HepG2 (cell line): Measurements from ENCODE around the gene SLC39A2. TPM values are rescaled to one million over a fixed set of nuclear protein-coding genes. Genes with fewer than 3 reads are reported as not detected.

Experiments used
- PTBP1 ChIP-seq: fragments of 200-400 bp; formaldehyde crosslinking; IDR thresholded peaks from 2 replicates; pipeline ENCODE4 v1.6.1; 2018; ENCODE audit warnings: low read length, low read depth; ENCODE audit not compliant: poor library complexity, severe bottlenecking
- SP2 ChIP-seq: sonication (generic); formaldehyde crosslinking; IDR thresholded peaks from 2 replicates; pipeline ENCODE4 v1.5.1; 2020; ENCODE audit warnings: mild to moderate bottlenecking, missing genetic modification reagents
- TBX2 ChIP-seq: sonication (generic); formaldehyde crosslinking; IDR thresholded peaks from 2 replicates; pipeline ENCODE4 v1.5.0; 2020; ENCODE audit warnings: missing genetic modification reagents, mild to moderate bottlenecking, borderline replicate concordance
- ZNF101 ChIP-seq: sonication (generic); formaldehyde crosslinking; IDR thresholded peaks from 2 replicates; pipeline ENCODE4 v1.4.0; 2020; ENCODE audit warnings: mild to moderate bottlenecking, low read depth, missing genetic modification reagents, borderline replicate concordance
- ZNF7 ChIP-seq: IDR thresholded peaks from 2 replicates; pipeline ENCODE4 v1.6.1; 2016; ENCODE audit warnings: missing biosample characterization, missing genetic modification reagents
- polyA plus RNA-seq, 8 experiments: library from polyadenylated mRNA; depleted of rRNA in 3 of 8; stranded (reverse) in 7 of 8; unstranded in 1 of 8; fragments of >200 nt; fragmentation: Illumina TruSeq in 4 of 8; extraction: Trizol in 4 of 8; gene quantifications; 2 replicates each; pipeline versions ENCODE4 v1.2.1 to v1.2.3, GENCODE V29; 2011 to 2016; ENCODE audit warnings: low read depth in 4 of 8, missing spikeins in 1 of 8, mixed read lengths in 1 of 8; ENCODE audit not compliant: insufficient read depth in 1 of 8
- total RNA-seq, 5 experiments: library from RNA; depleted of rRNA; stranded (reverse); fragments of >200 nt; fragmentation: Illumina TruSeq; extraction: Trizol; gene quantifications; 2 replicates each; pipeline ENCODE4 v1.2.3, GENCODE V29; 2016; ENCODE audit warnings: low read depth in 1 of 5
- TF ChIP-seq, protein P1 (sequence below): IDR thresholded peaks from 2 replicates; pipeline ENCODE4 v1.4.0; 2020; ENCODE audit warnings: mild to moderate bottlenecking, missing genetic modification reagents
- TF ChIP-seq, protein P2 (sequence below), 2 experiments: sonication (generic) in 1 of 2; formaldehyde crosslinking in 1 of 2; IDR thresholded peaks; 2 replicates each; pipeline versions ENCODE4 v1.6.1 to v1.9.0; 2014 to 2022; ENCODE audit warnings: antibody characterized with exemption in 1 of 2, borderline replicate concordance in 1 of 2, inconsistent platforms in 1 of 2, low read depth in 1 of 2, missing genetic modification reagents in 1 of 2
- TF ChIP-seq, protein P3 (sequence below): sonication (generic); formaldehyde crosslinking; IDR thresholded peaks from 2 replicates; pipeline ENCODE4 v1.8.1; 2023; ENCODE audit warnings: mild to moderate bottlenecking, missing genetic modification reagents
- TF ChIP-seq, protein P4 (sequence below): sonication (generic); formaldehyde crosslinking; IDR thresholded peaks from 2 replicates; pipeline ENCODE4 v1.5.1; 2020; ENCODE audit warnings: mild to moderate bottlenecking, missing genetic modification reagents
- TF ChIP-seq, protein P5 (sequence below): sonication (generic); IDR thresholded peaks from 2 replicates; pipeline ENCODE4 v1.6.1; 2016; ENCODE audit warnings: low read depth, borderline replicate concordance

SLC39A2 gene
- total and polyA plus RNA-seq, 2 of the 13 experiments (the other 11 are each of a cell fraction or from before 2014, with no cell fraction given), result 0.08 to 0.11 TPM

DNA sequence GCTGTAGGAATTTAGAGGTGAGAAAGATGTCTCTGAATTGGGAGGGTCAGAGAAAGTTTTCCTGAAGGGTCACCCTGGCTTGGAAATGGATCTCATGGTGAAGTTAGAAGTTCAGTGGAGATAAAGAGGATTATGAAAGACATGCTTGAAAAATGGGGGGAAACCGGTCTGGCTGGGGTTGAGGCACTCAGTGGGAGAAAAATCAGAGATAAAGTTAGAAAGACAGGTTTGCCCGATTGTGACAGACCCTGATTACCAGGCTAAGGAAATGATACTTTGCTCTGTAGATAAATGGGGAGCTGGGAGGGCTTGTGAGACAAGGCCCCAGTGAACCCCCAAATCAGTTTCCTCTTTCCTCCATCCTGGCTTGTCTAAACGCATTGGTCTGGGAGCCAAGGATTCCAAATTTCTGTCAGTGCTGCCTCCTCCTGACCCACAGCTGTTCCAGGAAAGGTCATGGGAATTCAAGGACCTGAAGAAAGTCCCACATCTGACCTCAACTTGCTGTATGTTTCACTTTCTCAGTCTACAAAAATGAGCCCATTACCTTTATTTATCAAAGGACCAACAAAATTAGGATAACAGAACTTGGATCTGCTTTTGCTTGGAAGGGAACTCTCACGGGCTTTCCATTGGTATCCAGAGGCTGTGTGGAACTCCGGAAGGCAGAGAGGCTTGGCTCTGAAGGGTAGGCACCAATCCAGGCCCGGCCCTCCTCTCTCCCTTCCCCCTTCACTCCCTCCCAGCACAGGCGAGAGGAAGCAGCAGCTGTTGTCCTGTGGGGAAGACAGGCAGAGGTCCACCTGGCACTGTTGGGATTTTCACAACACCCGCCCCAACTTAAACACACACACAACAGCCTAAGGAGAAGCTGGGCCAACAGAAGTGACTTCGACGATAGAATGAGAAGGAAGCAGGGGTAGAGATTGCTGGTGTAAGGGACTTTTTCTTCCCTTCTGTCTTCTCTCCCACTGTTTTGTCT lies 39.6 kb downstream of the SLC39A2 start (continued):
- TF ChIP-seq ZNF101 (CRISPR knock-in tag) (no peak), PTBP1 (no peak), TBX2 (CRISPR knock-in tag) (peak; percentile 43; the same call in 1 of the 2 replicates), SP2 (CRISPR knock-in tag) (peak; percentile 42; the same call in 1 of the 2 replicates), ZNF7 (CRISPR knock-in tag) (no peak)
- TF ChIP-seq, protein P1, sequence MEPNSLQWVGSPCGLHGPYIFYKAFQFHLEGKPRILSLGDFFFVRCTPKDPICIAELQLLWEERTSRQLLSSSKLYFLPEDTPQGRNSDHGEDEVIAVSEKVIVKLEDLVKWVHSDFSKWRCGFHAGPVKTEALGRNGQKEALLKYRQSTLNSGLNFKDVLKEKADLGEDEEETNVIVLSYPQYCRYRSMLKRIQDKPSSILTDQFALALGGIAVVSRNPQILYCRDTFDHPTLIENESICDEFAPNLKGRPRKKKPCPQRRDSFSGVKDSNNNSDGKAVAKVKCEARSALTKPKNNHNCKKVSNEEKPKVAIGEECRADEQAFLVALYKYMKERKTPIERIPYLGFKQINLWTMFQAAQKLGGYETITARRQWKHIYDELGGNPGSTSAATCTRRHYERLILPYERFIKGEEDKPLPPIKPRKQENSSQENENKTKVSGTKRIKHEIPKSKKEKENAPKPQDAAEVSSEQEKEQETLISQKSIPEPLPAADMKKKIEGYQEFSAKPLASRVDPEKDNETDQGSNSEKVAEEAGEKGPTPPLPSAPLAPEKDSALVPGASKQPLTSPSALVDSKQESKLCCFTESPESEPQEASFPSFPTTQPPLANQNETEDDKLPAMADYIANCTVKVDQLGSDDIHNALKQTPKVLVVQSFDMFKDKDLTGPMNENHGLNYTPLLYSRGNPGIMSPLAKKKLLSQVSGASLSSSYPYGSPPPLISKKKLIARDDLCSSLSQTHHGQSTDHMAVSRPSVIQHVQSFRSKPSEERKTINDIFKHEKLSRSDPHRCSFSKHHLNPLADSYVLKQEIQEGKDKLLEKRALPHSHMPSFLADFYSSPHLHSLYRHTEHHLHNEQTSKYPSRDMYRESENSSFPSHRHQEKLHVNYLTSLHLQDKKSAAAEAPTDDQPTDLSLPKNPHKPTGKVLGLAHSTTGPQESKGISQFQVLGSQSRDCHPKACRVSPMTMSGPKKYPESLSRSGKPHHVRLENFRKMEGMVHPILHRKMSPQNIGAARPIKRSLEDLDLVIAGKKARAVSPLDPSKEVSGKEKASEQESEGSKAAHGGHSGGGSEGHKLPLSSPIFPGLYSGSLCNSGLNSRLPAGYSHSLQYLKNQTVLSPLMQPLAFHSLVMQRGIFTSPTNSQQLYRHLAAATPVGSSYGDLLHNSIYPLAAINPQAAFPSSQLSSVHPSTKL (CRISPR knock-in tag), result peak; percentile 66
- TF ChIP-seq, protein P2, sequence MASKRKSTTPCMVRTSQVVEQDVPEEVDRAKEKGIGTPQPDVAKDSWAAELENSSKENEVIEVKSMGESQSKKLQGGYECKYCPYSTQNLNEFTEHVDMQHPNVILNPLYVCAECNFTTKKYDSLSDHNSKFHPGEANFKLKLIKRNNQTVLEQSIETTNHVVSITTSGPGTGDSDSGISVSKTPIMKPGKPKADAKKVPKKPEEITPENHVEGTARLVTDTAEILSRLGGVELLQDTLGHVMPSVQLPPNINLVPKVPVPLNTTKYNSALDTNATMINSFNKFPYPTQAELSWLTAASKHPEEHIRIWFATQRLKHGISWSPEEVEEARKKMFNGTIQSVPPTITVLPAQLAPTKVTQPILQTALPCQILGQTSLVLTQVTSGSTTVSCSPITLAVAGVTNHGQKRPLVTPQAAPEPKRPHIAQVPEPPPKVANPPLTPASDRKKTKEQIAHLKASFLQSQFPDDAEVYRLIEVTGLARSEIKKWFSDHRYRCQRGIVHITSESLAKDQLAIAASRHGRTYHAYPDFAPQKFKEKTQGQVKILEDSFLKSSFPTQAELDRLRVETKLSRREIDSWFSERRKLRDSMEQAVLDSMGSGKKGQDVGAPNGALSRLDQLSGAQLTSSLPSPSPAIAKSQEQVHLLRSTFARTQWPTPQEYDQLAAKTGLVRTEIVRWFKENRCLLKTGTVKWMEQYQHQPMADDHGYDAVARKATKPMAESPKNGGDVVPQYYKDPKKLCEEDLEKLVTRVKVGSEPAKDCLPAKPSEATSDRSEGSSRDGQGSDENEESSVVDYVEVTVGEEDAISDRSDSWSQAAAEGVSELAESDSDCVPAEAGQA (IDR thresholded peaks at IDR 0.05; ENCODE audit: low read depth), result no peak
- TF ChIP-seq, protein P2 (CRISPR knock-in tag; IDR thresholded peaks at IDR 0.05; ENCODE audit: borderline replicate concordance), result no peak
- TF ChIP-seq, protein P3, sequence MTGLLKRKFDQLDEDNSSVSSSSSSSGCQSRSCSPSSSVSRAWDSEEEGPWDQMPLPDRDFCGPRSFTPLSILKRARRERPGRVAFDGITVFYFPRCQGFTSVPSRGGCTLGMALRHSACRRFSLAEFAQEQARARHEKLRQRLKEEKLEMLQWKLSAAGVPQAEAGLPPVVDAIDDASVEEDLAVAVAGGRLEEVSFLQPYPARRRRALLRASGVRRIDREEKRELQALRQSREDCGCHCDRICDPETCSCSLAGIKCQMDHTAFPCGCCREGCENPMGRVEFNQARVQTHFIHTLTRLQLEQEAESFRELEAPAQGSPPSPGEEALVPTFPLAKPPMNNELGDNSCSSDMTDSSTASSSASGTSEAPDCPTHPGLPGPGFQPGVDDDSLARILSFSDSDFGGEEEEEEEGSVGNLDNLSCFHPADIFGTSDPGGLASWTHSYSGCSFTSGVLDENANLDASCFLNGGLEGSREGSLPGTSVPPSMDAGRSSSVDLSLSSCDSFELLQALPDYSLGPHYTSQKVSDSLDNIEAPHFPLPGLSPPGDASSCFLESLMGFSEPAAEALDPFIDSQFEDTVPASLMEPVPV, result no peak
- TF ChIP-seq, protein P4, sequence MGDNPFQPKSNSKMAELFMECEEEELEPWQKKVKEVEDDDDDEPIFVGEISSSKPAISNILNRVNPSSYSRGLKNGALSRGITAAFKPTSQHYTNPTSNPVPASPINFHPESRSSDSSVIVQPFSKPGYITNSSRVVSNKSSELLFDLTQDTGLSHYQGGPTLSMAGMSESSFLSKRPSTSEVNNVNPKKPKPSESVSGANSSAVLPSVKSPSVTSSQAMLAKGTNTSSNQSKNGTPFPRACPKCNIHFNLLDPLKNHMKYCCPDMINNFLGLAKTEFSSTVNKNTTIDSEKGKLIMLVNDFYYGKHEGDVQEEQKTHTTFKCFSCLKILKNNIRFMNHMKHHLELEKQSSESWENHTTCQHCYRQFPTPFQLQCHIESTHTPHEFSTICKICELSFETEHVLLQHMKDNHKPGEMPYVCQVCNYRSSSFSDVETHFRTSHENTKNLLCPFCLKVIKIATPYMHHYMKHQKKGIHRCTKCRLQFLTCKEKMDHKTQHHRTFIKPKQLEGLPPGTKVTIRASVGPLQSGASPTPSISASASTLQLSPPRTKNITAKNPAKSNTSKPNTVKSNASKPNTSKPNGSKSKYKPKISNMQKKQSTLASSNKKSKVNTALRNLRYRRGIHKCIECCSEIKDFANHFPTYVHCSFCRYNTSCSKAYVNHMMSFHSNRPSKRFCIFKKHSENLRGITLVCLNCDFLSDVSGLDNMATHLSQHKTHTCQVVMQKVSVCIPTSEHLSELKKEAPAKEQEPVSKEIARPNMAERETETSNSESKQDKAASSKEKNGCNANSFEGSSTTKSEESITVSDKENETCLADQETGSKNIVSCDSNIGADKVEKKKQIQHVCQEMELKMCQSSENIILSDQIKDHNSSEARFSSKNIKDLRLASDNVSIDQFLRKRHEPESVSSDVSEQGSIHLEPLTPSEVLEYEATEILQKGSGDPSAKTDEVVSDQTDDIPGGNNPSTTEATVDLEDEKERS, result 0 out of 2 replicates have a peak, but pooled peaks have one; percentile 32
- TF ChIP-seq, protein P5, sequence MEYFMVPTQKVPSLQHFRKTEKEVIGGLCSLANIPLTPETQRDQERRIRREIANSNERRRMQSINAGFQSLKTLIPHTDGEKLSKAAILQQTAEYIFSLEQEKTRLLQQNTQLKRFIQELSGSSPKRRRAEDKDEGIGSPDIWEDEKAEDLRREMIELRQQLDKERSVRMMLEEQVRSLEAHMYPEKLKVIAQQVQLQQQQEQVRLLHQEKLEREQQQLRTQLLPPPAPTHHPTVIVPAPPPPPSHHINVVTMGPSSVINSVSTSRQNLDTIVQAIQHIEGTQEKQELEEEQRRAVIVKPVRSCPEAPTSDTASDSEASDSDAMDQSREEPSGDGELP, result peak; percentile 94
